SK-N-SH treated with all-trans-retinoic acid at 6 μM for 48 hours (cell line): ENCODE results near the gene CLEC14A.

ENCODE experiments used
- ESRRG ChIP-seq: fragments of 250-450 bp; sonication (Bioruptor Pico); IDR thresholded peaks from 2 replicates; pipeline ENCODE4 v1.6.1; 2021; ENCODE audit warnings: mild to moderate bottlenecking
- OSR1 ChIP-seq: fragments of 250-450 bp; sonication (Bioruptor Pico); IDR thresholded peaks from 2 replicates; pipeline ENCODE4 v1.8.0; 2022; ENCODE audit warnings: moderate library complexity, mild to moderate bottlenecking, inconsistent platforms
- RARB ChIP-seq: fragments of 250-450 bp; sonication (Bioruptor Pico); IDR thresholded peaks from 2 replicates; pipeline ENCODE4 v1.8.0; 2021; ENCODE audit warnings: mild to moderate bottlenecking, moderate library complexity
- TCF4 ChIP-seq: fragments of 250-450 bp; sonication (Bioruptor Pico); IDR thresholded peaks from 2 replicates; pipeline ENCODE4 v1.8.0; 2021; ENCODE audit warnings: mild to moderate bottlenecking, moderate library complexity, borderline replicate concordance
- ZFP3 ChIP-seq: fragments of 250-450 bp; sonication (Bioruptor Pico); IDR thresholded peaks from 2 replicates; pipeline ENCODE4 v1.5.0; 2020; ENCODE audit warnings: mild to moderate bottlenecking, moderate library complexity
- TF ChIP-seq, protein P1 (sequence below): fragments of 250-450 bp; sonication (Bioruptor Pico); IDR thresholded peaks from 2 replicates; pipeline ENCODE4 v1.5.1; 2021; ENCODE audit warnings: mild to moderate bottlenecking, moderate library complexity

DNA sequence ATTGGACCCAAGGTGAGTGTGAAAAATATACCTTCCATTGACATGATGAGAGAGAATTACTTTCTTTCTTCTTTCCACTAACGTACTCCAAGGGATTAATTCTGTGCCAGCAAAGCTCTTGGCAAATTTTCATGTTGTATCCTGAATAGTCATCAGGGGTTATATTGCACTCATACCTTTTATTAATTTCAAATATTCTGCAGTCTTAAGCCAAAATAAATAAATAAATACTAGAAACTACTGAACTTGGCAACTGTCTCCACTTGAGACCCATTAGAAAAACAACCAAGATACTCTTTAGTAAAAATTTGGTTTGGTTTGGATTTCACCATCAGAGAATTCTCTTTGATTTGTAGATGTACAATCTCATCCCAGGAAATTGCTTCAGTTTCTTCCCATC is 22.1 kb upstream of the CLEC14A start:
- TF ChIP-seq ZFP3 (no peak), TCF4 (no peak), OSR1 (no peak), RARB (CRISPR knock-in tag) (no peak), ESRRG (CRISPR knock-in tag) (no peak)
- TF ChIP-seq, protein P1, sequence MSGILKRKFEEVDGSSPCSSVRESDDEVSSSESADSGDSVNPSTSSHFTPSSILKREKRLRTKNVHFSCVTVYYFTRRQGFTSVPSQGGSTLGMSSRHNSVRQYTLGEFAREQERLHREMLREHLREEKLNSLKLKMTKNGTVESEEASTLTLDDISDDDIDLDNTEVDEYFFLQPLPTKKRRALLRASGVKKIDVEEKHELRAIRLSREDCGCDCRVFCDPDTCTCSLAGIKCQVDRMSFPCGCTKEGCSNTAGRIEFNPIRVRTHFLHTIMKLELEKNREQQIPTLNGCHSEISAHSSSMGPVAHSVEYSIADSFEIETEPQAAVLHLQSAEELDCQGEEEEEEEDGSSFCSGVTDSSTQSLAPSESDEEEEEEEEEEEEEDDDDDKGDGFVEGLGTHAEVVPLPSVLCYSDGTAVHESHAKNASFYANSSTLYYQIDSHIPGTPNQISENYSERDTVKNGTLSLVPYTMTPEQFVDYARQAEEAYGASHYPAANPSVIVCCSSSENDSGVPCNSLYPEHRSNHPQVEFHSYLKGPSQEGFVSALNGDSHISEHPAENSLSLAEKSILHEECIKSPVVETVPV (CRISPR knock-in tag), result no peak
